Esophagus muscularis mucosa (tissue), 3 donors: ENCODE results near the gene CDNF.

ENCODE experiments used
- CTCF ChIP-seq, 3 experiments: fragments of 200-600 bp in 2 of 3; fragments of 450-650 bp in 1 of 3; sonication (generic) in 2 of 3; IDR thresholded peaks; one replicate each; pipeline ENCODE4 v1.5.1; 2017 to 2019; ENCODE audit warnings: antibody characterized with exemption in 3 of 3, mild to moderate bottlenecking in 2 of 3, moderate library complexity in 1 of 3
- POLR2A ChIP-seq: fragments of 450-650 bp; IDR thresholded peaks from one replicate; pipeline ENCODE4 v1.6.1; 2017; ENCODE audit warnings: antibody characterized with exemption, moderate library complexity, mild to moderate bottlenecking, low read depth
- POLR2AphosphoS5 ChIP-seq, 2 donors: sonication (generic); formaldehyde crosslinking; IDR thresholded peaks; one replicate each; pipeline ENCODE4 v1.6.1; 2017; ENCODE audit warnings: antibody characterized with exemption in 2 of 2

GRCh38 chr10:14806318-14806717 is 31.5 kb downstream of the CDNF start:
- no peak for TF ChIP-seq POLR2A
- no peak for TF ChIP-seq CTCF (IDR thresholded peaks at IDR 0.05)
- TF ChIP-seq POLR2AphosphoS5 (IDR thresholded peaks at IDR 0.05): no peak
